ENCODE data around the gene PRRX1.

PRRX1 gene

GRCh38 chr1:170659399-170660035 lies 4.4 kb upstream of the PRRX1 start:
- no peak for TF ChIP-seq CTCF (IDR thresholded peaks at IDR 0.05; ENCODE audit: low read length, missing control alignments)
- DNase-seq (ENCODE audit: low read depth) = no peak
- H3K4me3 ChIP-seq (replicated peaks; ENCODE audit: low read depth, low read length) = no peak overlapping the region

- no peak overlapping the region for H3K4me3 ChIP-seq (replicated peaks; ENCODE audit: low read depth, low read length)
- TF ChIP-seq CTCF (IDR thresholded peaks at IDR 0.05; ENCODE audit: low read length, missing control alignments) = no peak
- DNase-seq (ENCODE audit: low read depth) = no peak
Observed at GRCh38 chr1:170660281-170660713, 3.6 kb upstream of the PRRX1 start.

- TF ChIP-seq CTCF (IDR thresholded peaks at IDR 0.05; ENCODE audit: low read length, missing control alignments) = no peak
- peak; percentile 27 for DNase-seq (ENCODE audit: low read depth)
- H3K4me3 ChIP-seq (replicated peaks; ENCODE audit: low read depth, low read length) = peak overlapping the region; percentile 88
Observed at GRCh38 chr1:170660871-170661645, 2.9 kb upstream of the PRRX1 start.

GRCh38 chr1:170661646-170662411 lies 2.1 kb upstream of the PRRX1 start:
- TF ChIP-seq CTCF (IDR thresholded peaks at IDR 0.05; ENCODE audit: low read length, missing control alignments) = peak; percentile 9
- DNase-seq (ENCODE audit: low read depth) = peak; percentile 57
- H3K4me3 ChIP-seq (replicated peaks; ENCODE audit: low read depth, low read length) = peak overlapping the region; percentile 88

GRCh38 chr1:170662561-170663403 lies 1.1 kb upstream of the PRRX1 start:
- H3K4me3 ChIP-seq (replicated peaks; ENCODE audit: low read depth, low read length) = peak overlapping the region; percentile 88
- TF ChIP-seq CTCF (IDR thresholded peaks at IDR 0.05; ENCODE audit: low read length, missing control alignments) = no peak
- DNase-seq (ENCODE audit: low read depth) = peak; percentile 53

GRCh38 chr1:170663404-170664092 lies 383 bp upstream of the PRRX1 start:
- H3K4me3 ChIP-seq (replicated peaks; ENCODE audit: low read depth, low read length) = peak overlapping the region; percentile 88
- DNase-seq (ENCODE audit: low read depth) = peak; percentile 56
- TF ChIP-seq CTCF (IDR thresholded peaks at IDR 0.05; ENCODE audit: low read length, missing control alignments) = no peak
